Tibial nerve (tissue), 4 donors: ENCODE data around the gene LEF1.

ENCODE experiments used
- CTCF ChIP-seq, 5 experiments: fragments of 200-600 bp in 3 of 5; fragments of 450-650 bp in 2 of 5; sonication (generic) in 3 of 5; IDR thresholded peaks; one replicate each; pipeline ENCODE4 v1.5.1; 2016 to 2019; ENCODE audit warnings: antibody characterized with exemption in 5 of 5, mild to moderate bottlenecking in 3 of 5, moderate library complexity in 2 of 5
- EP300 ChIP-seq, 2 donors: sonication (generic); formaldehyde crosslinking; IDR thresholded peaks; one replicate each; pipeline ENCODE4 v1.6.1; 2017; ENCODE audit warnings: antibody characterized with exemption in 2 of 2, mild to moderate bottlenecking in 1 of 2

- TF ChIP-seq CTCF (IDR thresholded peaks at IDR 0.05) (no peak), EP300 (IDR thresholded peaks at IDR 0.05) (no peak)
Observed at GRCh38 chr4:108010167-108010566, 158.6 kb downstream of the LEF1 start.
